Measurements from ENCODE around the gene ESRRG. TPM values are rescaled to one million over a fixed set of nuclear protein-coding genes. Genes with fewer than 3 reads are reported as not detected.

ESRRG gene
- total RNA-seq, 1 experiment from 2014 or later = 0.44 TPM

GRCh38 chr1:216466162-216466801 lies 256.9 kb downstream of the ESRRG start:
- no peak overlapping the region for H2BK12ac ChIP-seq (ENCODE audit: insufficient read length, low read depth, low read length)
- H2BK20ac ChIP-seq (ENCODE audit: low read depth, low read length, poor library complexity, severe bottlenecking) = no peak overlapping the region
- H3K14ac ChIP-seq (ENCODE audit: insufficient read depth, low read length) = no peak overlapping the region
- H2AK5ac ChIP-seq (ENCODE audit: insufficient read length, low read length) = no peak overlapping the region
- H2AFZ ChIP-seq (ENCODE audit: low read length) = no peak overlapping the region
- H3K23ac ChIP-seq (ENCODE audit: insufficient read length, low read depth, low read length) = no peak overlapping the region
- no peak overlapping the region for H3K18ac ChIP-seq (ENCODE audit: insufficient read length, low read depth, low read length)
- DNase-seq = no peak
- H2BK5ac ChIP-seq (ENCODE audit: insufficient read length, low read length) = no peak overlapping the region
- H3K4ac ChIP-seq (ENCODE audit: low read depth, low read length) = no peak overlapping the region
- no peak overlapping the region for H3K4me3 Mint-ChIP-seq
- no peaks in the 10 kb centered on the region for H3K27me3 ChIP-seq (ENCODE audit: insufficient read depth, low read length)
- no peak overlapping the region for H4K5ac ChIP-seq (ENCODE audit: insufficient read length, low read depth, low read length)
- H3K4me1 ChIP-seq (ENCODE audit: insufficient read depth, low read length) = no peaks in the 10 kb centered on the region
- H4K91ac ChIP-seq (ENCODE audit: insufficient read length, low read depth, low read length) = no peak overlapping the region
- H3K23me2 ChIP-seq (ENCODE audit: insufficient read length, low read depth, low read length, poor library complexity, severe bottlenecking) = no peaks in the 10 kb centered on the region
- no peak overlapping the region for H2BK15ac ChIP-seq (ENCODE audit: low read depth, low read length)
- no peak overlapping the region for H4K8ac ChIP-seq (replicated peaks; ENCODE audit: insufficient read length, low read depth, low read length)
- WGBS (ENCODE audit: extremely low coverage, insufficient read length, low lambda C conversion rate) = no CpG with 5 or more reads among the region's 3 CpGs
- H3K79me2 ChIP-seq (ENCODE audit: insufficient read depth, low read length) = no peaks in the 10 kb centered on the region
- no peak overlapping the region for H3K27ac ChIP-seq (ENCODE audit: insufficient read length, low read depth, low read length)
- H3K79me1 ChIP-seq (ENCODE audit: insufficient read depth, low read depth, low read length, poor library complexity, severe bottlenecking) = no peaks in the 10 kb centered on the region
- H2BK120ac ChIP-seq (ENCODE audit: low read depth, low read length, poor library complexity, severe bottlenecking) = no peak overlapping the region
- H3K9me3 Mint-ChIP-seq = no peaks in the 10 kb centered on the region
- H3K9ac ChIP-seq (ENCODE audit: extremely low read depth, insufficient read length, low read length) = no peak overlapping the region
- H3K36me3 Mint-ChIP-seq (ENCODE audit: insufficient read depth in 1 of 3, low read depth in 3 of 3) = no peaks in the 10 kb centered on the region
- no peak overlapping the region for H3K56ac ChIP-seq (ENCODE audit: insufficient read length, low read depth, low read length)
- no peaks in the 10 kb centered on the region for H4K20me1 ChIP-seq (ENCODE audit: control insufficient read depth, insufficient read depth, insufficient read length)
- H3K4me1 Mint-ChIP-seq = peaks cover 10 to 12% of the 10 kb centered on the region in 2 experiments
- no peak overlapping the region for H3T11ph ChIP-seq (ENCODE audit: low read length)
- no peaks in the 10 kb centered on the region for H3K9me3 ChIP-seq (ENCODE audit: control insufficient read depth, low read depth, low read length)
- no peak overlapping the region for H3K4me2 ChIP-seq (ENCODE audit: insufficient read depth, insufficient read length, low read length)
- H3K27me3 Mint-ChIP-seq (ENCODE audit: low read depth) = no peaks in the 10 kb centered on the region
- no peak overlapping the region for H3K27ac Mint-ChIP-seq
- no peak for TF ChIP-seq CTCF (conservative IDR thresholded peaks at IDR 0.05)

Measured in H9 (cell line).